Stimulated activated CD4-positive, alpha-beta T cell treated with anti-CD3 and anti-CD28 coated beads, Interleukin-1b, Interleukin-23, amount 100 ng/mL, for 4 hours (primary cell): ENCODE measurements around the gene YEATS2.
A peak's percentile ranks its signal among the peaks of the same experiment; 100 is the strongest.

Source experiments
- DNase-seq, 2 donors: peaks; one replicate each; pipeline ENCODE4 v3.0.0-alpha.2; 2020; ENCODE audit warnings: low read depth in 2 of 2

The YEATS2 gene

GRCh38 chr3:183812761-183813445 lies 115.3 kb downstream of the YEATS2 start:
- no peak for DNase-seq

GRCh38 chr3:183814240-183814639 lies 116.6 kb downstream of the YEATS2 start:
- DNase-seq: no peak

DNA sequence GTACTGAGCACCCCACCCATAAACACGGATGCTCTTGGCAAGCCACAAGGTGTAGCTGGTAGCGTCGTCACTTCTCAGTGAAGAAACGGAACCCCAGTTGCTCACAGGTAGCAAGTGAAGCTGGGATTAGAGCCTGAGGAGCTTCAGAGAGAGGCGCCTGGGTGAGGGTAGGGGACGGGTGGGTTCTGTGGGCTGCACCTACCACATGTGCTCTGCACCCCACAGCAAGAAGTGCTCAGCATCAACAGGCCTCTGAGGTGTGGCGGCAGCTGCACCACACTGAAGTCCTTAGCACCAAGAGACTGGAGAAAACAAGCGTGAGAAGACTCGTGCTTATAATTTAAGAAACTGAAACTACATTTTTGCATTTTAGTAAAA lies 118.0 kb downstream of the YEATS2 start:
- DNase-seq: no peak

- no peak for DNase-seq
Observed at GRCh38 chr3:183815951-183816475, 118.4 kb downstream of the YEATS2 start.

DNA sequence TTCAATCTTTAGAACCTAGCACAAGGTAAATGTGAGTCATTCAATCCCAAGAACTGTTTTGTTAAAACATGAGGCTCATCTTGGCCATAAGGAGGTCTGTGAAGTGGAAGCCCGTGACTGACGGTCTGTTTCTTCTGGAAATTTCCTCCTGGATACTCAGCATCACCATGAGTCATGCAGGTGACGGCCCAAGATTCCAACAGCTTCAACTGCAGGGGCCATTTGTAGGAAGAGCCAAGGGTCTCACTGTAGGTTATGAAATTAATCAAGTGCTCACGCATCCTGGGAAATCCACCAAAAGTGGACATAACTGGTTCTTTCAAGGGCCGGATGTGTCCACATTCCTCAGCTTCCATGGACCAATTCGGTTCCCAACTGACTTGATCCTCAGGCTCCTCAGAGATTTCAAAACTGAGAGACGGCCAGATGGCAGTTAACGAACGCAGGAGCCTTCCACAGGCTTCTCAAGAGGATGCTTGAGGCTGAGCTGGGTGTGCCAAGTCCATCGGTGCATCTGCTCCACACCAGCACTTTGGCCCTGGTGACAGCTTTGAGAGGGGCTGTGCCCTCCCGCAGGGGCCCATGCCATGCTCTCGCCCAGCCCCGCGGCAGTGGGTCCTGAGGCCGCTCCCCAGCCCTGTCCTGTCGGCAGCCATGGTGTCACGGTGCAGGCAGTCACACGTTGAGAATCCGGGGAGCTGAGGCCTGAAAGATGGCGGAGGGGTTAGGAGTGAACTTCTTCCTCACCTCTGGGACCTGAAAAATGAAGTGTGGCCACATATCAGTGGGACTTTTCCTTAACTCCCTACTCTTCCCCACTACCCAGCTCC lies 119.3 kb downstream of the YEATS2 start:
- DNase-seq: no peak

DNA sequence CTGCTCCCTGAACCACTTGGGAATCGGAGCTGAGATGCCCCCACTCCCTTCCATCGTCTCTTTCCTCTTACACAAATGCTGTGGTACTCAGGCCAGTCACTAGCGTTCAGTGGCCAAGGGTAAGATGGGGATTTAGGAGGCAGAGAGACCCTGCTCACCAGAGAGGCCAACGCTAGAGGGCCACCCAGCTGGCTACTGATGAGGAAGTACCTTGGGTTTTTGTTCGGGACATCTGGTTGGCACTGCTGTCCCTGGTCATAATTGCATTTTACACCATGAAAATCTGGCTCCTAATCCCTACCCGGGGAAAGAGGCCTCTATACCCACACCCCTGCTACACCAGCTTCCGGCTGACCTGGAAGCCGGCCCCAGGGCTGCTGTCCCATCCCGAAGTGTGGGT lies 120.0 kb downstream of the YEATS2 start:
- DNase-seq: no peak

DNA sequence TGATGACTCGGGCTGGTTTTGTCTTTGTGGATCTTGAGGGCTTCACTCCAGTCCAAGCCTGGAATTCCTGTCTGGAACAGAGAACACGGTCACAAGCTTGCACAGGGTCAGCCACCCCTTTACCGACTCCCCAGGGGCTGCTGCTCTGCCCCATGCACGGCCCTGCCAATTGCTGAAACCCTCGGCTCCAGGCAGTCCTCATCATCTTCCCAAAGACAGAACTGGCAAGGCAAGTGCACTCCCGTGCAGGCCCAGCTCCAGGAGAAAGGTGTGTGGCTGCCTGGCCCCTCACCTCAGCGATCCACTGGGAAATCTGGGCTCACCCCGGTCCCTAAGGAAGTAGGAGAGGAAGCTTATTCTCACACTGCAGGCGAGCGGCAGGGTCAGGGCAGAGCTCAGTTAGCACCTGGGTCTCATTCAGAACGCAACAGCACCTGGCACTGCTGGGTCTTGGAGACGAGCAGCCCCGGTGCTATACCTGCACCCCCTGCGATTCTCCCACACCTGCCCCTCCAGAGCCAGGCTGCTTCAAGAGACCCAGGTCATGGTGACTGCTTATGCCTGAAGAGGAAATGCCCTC lies 120.5 kb downstream of the YEATS2 start:
- DNase-seq: no peak

DNA sequence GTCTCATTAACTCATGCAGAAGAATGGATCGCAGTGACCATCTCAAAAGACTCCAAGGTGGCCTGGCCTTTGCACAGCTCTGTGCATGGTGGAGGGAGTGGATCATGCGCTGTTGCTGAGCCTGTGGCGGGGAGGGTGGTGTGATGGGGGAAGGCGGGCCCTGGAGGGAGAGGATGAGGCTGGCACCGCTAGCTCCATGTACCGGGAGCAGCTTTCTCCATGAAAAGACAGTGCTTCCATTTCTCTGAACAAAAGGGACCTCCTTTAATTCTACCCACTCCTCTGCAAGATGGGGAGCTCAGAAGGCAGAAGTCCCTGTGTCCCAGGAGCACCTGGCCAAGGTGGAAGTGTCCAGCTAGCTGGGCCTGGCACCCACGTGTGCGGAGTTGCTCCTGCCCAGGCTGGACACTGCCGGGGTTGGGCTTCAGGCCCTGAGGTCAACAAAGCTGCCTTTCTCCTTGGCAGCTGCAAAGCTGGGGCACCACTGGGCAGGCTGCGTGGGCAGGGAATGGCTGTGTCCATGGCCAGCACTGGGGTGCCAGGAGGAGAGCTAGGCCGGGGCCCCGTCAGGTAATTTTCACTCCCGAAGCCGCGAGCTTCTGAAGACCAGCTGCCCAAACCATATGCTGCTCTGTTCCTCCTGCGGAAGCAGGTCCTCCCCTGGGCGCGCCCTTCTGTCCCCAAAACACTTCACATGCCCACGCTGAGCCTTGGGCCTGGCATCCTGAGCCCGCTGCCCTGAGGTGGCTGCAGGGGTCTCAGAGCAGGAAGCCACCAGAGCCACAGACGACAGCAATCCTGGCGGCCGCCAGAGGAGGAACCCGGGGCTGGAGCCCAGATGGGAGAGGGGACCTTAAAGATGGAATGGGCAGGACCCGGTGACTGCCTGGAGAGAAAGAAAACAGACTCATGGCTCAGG lies 121.4 kb downstream of the YEATS2 start:
- DNase-seq: no peak

DNA sequence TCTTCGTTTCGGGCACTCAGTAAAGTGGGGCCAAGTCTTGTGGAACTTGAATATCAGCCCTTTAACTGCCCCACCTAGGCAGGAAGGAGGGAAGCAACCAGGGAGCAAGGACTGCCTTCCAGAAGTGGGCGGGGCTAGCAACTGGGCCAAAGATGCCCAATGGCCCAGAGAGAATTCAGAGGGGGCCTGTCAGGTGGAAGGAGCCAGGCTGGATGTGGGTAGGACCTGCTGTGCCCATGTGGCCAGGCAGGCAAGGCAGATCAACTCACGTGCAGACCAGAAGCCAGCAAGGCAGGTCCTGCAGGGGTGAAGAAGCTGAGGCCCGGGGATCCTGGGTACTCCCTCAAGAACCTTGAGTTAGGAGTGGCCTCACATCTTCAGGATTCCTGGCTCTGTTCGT lies 122.2 kb downstream of the YEATS2 start:
- no peak for DNase-seq

GRCh38 chr3:183822631-183823030 lies 125.0 kb downstream of the YEATS2 start:
- no peak for DNase-seq

GRCh38 chr3:183823963-183824362 lies 126.4 kb downstream of the YEATS2 start:
- no peak for DNase-seq

GRCh38 chr3:183824761-183825455 lies 127.3 kb downstream of the YEATS2 start:
- peak in 1 of 2 donors; percentile 15 for DNase-seq

DNA sequence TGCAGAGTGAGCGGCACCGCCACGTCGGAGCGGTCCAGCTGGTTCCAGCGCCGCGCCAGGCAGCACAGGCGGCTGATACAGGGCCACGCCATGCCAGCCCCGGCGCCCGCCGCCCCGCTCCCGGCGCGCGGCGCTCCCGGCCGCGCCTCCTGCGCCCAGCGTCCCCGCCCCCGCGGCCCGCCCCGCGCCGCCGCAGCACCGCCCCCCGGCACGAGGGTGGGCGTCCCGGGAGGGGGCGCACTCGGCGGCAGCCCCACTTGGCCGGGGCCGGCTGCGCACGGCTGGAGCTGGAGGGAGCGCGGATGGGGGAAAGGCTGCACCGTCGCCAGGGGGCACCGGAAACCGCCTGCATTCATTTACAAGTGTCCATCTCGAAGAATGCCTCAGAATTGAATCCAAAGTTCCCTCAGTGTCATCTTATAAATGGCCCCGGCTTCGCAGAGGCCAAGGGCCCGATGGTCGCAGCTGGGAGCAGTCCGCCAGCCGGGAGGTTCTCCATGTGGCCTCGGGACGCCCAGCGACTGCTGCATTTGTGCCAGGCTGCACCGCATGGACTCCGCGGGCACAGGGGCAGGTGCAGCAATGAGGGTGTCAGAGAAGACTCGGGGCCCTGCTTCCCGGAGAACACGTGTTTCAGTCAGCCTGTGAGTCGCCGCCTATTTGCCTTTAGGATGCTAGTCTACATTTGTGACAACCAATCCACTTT lies 128.0 kb downstream of the YEATS2 start, which contains the start of gene MAP6D1:
Gene MAP6D1, minus strand, starts transcription at position 122 of the 706 bp plus-strand sequence. Its CDS starts 30 bp downstream, at position 92.
- peak; percentile 28 to 45 for DNase-seq

DNA sequence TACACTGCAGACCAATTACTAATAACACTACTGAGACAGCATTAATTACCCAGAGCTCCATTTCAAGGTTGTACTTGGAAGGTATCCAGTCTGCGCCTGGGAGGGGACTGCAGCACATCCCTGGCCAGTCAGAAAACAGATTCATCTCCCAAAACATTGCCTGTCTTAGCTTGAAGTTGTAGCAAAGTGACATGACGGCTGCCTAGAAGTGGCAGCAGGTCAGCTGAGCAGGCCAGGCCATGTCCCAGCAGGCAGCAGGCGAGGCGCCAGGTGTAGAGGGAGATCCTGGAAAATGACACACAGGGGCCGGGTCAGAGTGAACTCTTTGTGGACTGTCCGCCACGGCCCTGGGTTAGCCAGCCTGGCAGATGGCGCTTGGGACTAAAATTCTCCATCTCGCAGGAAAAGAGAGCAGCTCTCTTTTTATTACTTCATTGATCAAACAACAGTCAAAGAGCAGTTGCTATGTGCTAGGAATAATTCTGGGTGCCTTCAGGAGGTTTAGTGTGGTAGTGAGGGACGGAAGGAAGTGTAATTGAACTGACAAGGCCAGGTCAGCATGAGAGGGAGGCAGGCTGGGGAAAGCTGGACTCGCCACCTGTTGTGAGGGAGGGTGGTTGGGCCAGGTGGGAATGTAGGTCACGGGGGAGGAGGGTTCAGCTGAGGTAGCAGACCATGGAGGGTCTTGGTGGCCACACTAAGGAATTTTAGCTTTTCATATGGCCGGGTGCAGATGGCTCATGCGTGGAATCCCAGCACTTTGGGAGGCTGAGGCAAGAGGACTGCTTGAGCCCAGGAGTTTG lies 129.1 kb downstream of the YEATS2 start:
- DNase-seq: no peak

GRCh38 chr3:183827809-183828537 lies 130.4 kb downstream of the YEATS2 start:
- DNase-seq: no peak

DNA sequence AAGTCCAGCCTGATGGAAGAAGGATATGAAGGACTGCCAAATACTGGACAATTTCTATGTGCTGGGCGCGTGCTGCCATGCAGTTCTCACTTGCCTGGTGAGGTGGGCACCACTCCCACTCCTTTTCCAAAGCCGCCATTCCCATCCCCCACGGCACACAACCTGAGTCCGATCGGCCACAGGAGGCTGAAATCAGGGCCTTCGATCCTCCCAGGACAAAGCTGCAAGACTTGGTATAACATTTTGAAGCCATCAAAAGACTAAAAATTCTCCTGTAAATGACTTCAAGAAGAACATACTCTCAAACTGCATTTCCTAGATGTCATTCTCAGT lies 130.9 kb downstream of the YEATS2 start:
- DNase-seq: no peak

DNA sequence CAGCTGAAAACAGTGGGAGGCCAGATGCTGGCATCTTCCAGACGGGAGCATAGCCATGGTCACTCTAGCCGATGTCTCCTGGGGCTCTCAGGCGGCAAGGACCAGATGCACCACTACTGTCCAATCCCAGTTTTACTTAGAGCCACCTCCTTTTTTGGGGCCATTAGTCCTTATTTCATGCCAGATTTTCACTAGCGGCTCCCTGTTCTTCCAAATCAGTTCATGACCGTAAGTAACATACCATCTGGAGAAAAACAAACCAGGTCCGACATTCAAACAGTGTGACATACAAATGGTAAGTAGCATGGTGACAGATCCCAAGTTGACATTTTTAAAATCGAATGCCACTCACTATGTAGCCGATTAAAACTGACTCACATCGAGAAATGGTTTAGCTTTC lies 131.9 kb downstream of the YEATS2 start:
- no peak for DNase-seq

GRCh38 chr3:183830187-183830586 lies 132.6 kb downstream of the YEATS2 start:
- no peak for DNase-seq

GRCh38 chr3:183833516-183833915 lies 135.9 kb downstream of the YEATS2 start:
- DNase-seq: no peak
